HepG2 (cell line): ENCODE measurements around the gene USP7. TPM values are rescaled to one million over a fixed set of nuclear protein-coding genes. Genes with fewer than 3 reads are reported as not detected.

Experiments used
- ADNP ChIP-seq: sonication (generic); formaldehyde crosslinking; IDR thresholded peaks from 2 replicates; pipeline ENCODE4 v1.4.0; 2020; ENCODE audit warnings: missing genetic modification reagents
- CAMTA2 ChIP-seq: sonication (generic); formaldehyde crosslinking; IDR thresholded peaks from 2 replicates; pipeline ENCODE4 v1.4.0; 2020; ENCODE audit warnings: mild to moderate bottlenecking, missing genetic modification reagents, borderline replicate concordance
- CENPT ChIP-seq: sonication (generic); formaldehyde crosslinking; IDR thresholded peaks from 2 replicates; pipeline ENCODE4 v1.8.0; 2022; ENCODE audit warnings: low read depth, mild to moderate bottlenecking, moderate library complexity, missing genetic modification reagents
- DNMT3B ChIP-seq: conservative IDR thresholded peaks from 2 replicates; pipeline ENCODE4 v1.6.1; 2016; ENCODE audit warnings: missing biosample characterization, control low read depth
- ESRRA ChIP-seq: sonication (generic); formaldehyde crosslinking; IDR thresholded peaks from 2 replicates; pipeline ENCODE4 v1.5.1; 2020; ENCODE audit warnings: mild to moderate bottlenecking, low read depth, missing genetic modification reagents
- FOXO1 ChIP-seq: sonication (generic); formaldehyde crosslinking; IDR thresholded peaks from 2 replicates; pipeline ENCODE4 v1.4.0; 2020; ENCODE audit warnings: missing genetic modification reagents
- HOXA7 ChIP-seq: sonication (generic); formaldehyde crosslinking; IDR thresholded peaks from 2 replicates; pipeline ENCODE4 v1.8.1; 2022; ENCODE audit warnings: mild to moderate bottlenecking, missing genetic modification reagents, moderate library complexity
- MAX ChIP-seq: IDR thresholded peaks from 2 replicates; pipeline ENCODE4 v1.6.1; 2012; ENCODE audit warnings: inconsistent platforms
- MTERF4 ChIP-seq: sonication (generic); formaldehyde crosslinking; IDR thresholded peaks from 2 replicates; pipeline ENCODE4 v1.8.0; 2023; ENCODE audit warnings: mild to moderate bottlenecking, missing genetic modification reagents
- POGK ChIP-seq: sonication (generic); formaldehyde crosslinking; conservative IDR thresholded peaks from 2 replicates; pipeline ENCODE4 v1.8.0; 2022; ENCODE audit warnings: mild to moderate bottlenecking, moderate library complexity, missing genetic modification reagents
- PTBP1 ChIP-seq: fragments of 200-400 bp; formaldehyde crosslinking; IDR thresholded peaks from 2 replicates; pipeline ENCODE4 v1.6.1; 2018; ENCODE audit warnings: low read length, low read depth; ENCODE audit not compliant: poor library complexity, severe bottlenecking
- TAF1 ChIP-seq: sonication (generic); formaldehyde crosslinking; IDR thresholded peaks from 2 replicates; pipeline ENCODE4 v1.4.0; 2020; ENCODE audit warnings: missing genetic modification reagents
- TEF ChIP-seq: sonication (generic); formaldehyde crosslinking; IDR thresholded peaks from 2 replicates; pipeline ENCODE4 v1.5.0; 2020; ENCODE audit warnings: missing genetic modification reagents
- TFE3 ChIP-seq: IDR thresholded peaks from 2 replicates; pipeline ENCODE4 v1.6.1; 2016
- ZBTB14 ChIP-seq: sonication (generic); formaldehyde crosslinking; IDR thresholded peaks from 2 replicates; pipeline ENCODE4 v1.4.0; 2020; ENCODE audit warnings: missing genetic modification reagents
- ZBTB21 ChIP-seq: sonication (generic); formaldehyde crosslinking; IDR thresholded peaks from 2 replicates; pipeline ENCODE4 v1.4.0; 2020; ENCODE audit warnings: missing genetic modification reagents
- ZBTB25 ChIP-seq: IDR thresholded peaks from 2 replicates; pipeline ENCODE4 v1.6.1; 2018; ENCODE audit warnings: missing genetic modification reagents
- ZNF282 ChIP-seq: fragments of 450-650 bp; IDR thresholded peaks from 2 replicates; pipeline ENCODE4 v1.6.1; 2018; ENCODE audit not compliant: partially characterized antibody
- ZNF3 ChIP-seq: IDR thresholded peaks from 2 replicates; pipeline ENCODE4 v1.7.0; 2017; ENCODE audit warnings: inconsistent platforms
- ZNF501 ChIP-seq: sonication (generic); formaldehyde crosslinking; IDR thresholded peaks from 2 replicates; pipeline ENCODE4 v1.5.1; 2020; ENCODE audit warnings: mild to moderate bottlenecking, moderate library complexity, missing genetic modification reagents
- ZNF605 ChIP-seq: sonication (generic); formaldehyde crosslinking; IDR thresholded peaks from 2 replicates; pipeline ENCODE4 v1.8.0; 2022; ENCODE audit warnings: mild to moderate bottlenecking, missing genetic modification reagents
- ZNF83 ChIP-seq: sonication (generic); formaldehyde crosslinking; IDR thresholded peaks from 2 replicates; pipeline ENCODE4 v1.4.0; 2020; ENCODE audit warnings: missing genetic modification reagents, mild to moderate bottlenecking, borderline replicate concordance
- ZNF878 ChIP-seq: sonication (generic); formaldehyde crosslinking; IDR thresholded peaks from 2 replicates; pipeline ENCODE4 v1.8.1; 2023; ENCODE audit warnings: mild to moderate bottlenecking, missing genetic modification reagents, moderate library complexity
- polyA plus RNA-seq, 8 experiments: library from polyadenylated mRNA; depleted of rRNA in 3 of 8; stranded (reverse) in 7 of 8; unstranded in 1 of 8; fragments of >200 nt; fragmentation: Illumina TruSeq in 4 of 8; extraction: Trizol in 4 of 8; gene quantifications; 2 replicates each; pipeline versions ENCODE4 v1.2.1 to v1.2.3, GENCODE V29; 2011 to 2016; ENCODE audit warnings: low read depth in 4 of 8, missing spikeins in 1 of 8, mixed read lengths in 1 of 8; ENCODE audit not compliant: insufficient read depth in 1 of 8
- total RNA-seq, 5 experiments: library from RNA; depleted of rRNA; stranded (reverse); fragments of >200 nt; fragmentation: Illumina TruSeq; extraction: Trizol; gene quantifications; 2 replicates each; pipeline ENCODE4 v1.2.3, GENCODE V29; 2016; ENCODE audit warnings: low read depth in 1 of 5

USP7 gene
- total and polyA plus RNA-seq, 2 of the 13 experiments (the other 11 are each of a cell fraction or from before 2014, with no cell fraction given) = 52.5 to 173 TPM

- TF ChIP-seq ZNF878 (CRISPR knock-in tag) (no peak), TEF (no peak), TAF1 (CRISPR knock-in tag) (no peak; the same call in 1 of the 2 replicates), POGK (CRISPR knock-in tag) (no peak; the same call in 1 of the 2 replicates), ZNF3 (CRISPR knock-in tag) (no peak), ZNF605 (CRISPR knock-in tag) (0 out of 2 replicates have a peak, but pooled peaks have one; percentile 66), FOXO1 (CRISPR knock-in tag) (no peak), ESRRA (CRISPR knock-in tag) (no peak; the same call in 1 of the 2 replicates), ZNF282 (no peak), MAX (no peak), ADNP (no peak), HOXA7 (no peak), ZBTB21 (CRISPR knock-in tag) (no peak), ZBTB14 (CRISPR knock-in tag) (no peak), CAMTA2 (CRISPR knock-in tag) (no peak), ZNF501 (CRISPR knock-in tag) (peak; percentile 88), TFE3 (no peak), PTBP1 (peak; percentile 80), MTERF4 (CRISPR knock-in tag) (no peak), CENPT (CRISPR knock-in tag) (no peak), DNMT3B (CRISPR knock-in tag) (no peak), ZNF83 (no peak), ZBTB25 (CRISPR knock-in tag) (no peak)
Observed at GRCh38 chr16:8867216-8867931, 96.3 kb downstream of the USP7 start (continued).
